HG03460 (cell line): Measurements from ENCODE around the gene PLCH1.

Experiments used
- ATAC-seq: cut with Tn5 transposase; IDR thresholded peaks from one replicate; pipeline ENCODE4 v1.9.1; 2021; ENCODE audit not compliant: unreplicated experiment

PLCH1 gene

GRCh38 chr3:155609586-155609985 lies 135.3 kb downstream of the PLCH1 start:
- ATAC-seq = no peak

- ATAC-seq = no peak
Measured at GRCh38 chr3:155608228-155608920, 136.5 kb downstream of the PLCH1 start.

DNA sequence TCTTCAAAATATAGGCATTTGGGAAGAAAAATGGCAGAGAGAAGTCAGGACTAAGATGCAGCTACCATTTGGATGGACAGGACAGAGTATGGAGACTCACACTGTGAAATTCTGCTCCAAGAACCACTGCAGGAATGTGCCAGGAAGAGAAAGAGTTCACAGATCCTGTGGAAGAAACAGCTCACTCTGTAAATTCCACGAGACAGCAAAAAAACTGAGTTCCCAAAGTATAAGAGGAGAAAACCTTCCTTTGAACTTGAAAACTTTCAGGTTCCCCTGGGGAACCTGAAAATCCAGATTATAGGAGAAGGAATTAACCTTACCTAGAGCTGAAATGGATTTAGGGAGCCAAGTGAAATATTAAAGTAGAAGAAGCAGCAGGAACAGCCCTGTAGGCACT lies 137.1 kb downstream of the PLCH1 start:
- no peak for ATAC-seq

DNA sequence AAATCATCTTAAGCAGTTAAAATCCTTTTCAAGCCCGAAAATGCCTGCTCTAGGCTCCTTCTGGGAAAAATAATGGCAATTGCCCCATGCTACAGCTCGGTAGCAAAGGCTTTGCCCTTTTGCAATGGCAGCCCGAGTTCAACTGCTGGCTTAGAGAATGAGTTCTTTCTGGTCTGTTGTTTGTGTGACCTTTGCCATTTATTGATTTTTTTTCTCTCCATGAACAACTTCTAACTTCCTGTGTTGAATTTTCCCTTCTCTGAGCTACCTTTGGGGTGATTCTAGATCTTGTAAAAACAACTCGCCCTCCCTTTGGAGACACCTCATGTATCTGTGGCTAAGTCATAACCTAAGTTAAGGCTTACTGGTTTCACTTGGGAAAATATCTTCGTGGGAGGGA lies 139.3 kb downstream of the PLCH1 start:
- ATAC-seq = no peak

GRCh38 chr3:155604967-155605366 lies 139.9 kb downstream of the PLCH1 start:
- no peak for ATAC-seq

- ATAC-seq = no peak
Measured at GRCh38 chr3:155604126-155604525, 140.7 kb downstream of the PLCH1 start.

DNA sequence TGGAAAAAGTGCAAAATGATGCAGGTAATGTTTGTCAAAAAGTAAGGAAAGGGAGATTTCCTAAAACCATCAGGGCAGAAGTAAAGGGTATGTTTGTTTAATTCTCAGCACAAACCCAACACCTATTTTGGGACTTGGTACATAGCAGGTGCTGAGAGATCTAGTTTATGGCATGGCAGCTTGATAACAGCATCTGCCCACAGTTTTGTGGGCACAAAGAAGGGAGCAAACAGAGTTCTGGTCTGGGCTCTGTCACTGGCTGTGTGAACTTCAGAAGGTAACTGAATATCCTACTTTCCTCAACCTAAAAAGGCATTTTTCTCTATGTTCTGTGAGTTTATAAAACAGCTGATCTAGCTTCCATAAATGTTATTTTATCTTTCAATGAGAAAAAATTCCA lies 141.6 kb downstream of the PLCH1 start:
- ATAC-seq = no peak

GRCh38 chr3:155602307-155602706 lies 142.6 kb downstream of the PLCH1 start:
- ATAC-seq = no peak

DNA sequence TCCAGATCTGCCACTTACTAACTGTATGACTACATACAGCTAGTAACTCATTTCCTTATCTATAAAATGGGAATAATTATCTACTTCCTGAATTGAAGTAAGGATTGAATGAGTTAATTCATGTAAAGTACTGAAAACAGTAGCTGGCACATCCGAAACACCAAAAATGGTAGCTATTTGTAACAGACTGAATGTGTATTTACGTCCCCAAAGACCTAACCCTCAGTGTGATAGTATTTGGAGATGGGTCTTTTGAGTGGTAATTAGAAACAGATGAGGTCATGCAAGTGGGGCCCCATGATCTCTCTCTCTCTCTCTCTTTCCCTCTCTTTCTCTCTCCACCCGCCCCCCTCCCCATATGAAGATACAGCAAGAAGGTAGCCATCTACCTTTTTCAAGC lies 146.2 kb downstream of the PLCH1 start:
- ATAC-seq = no peak

DNA sequence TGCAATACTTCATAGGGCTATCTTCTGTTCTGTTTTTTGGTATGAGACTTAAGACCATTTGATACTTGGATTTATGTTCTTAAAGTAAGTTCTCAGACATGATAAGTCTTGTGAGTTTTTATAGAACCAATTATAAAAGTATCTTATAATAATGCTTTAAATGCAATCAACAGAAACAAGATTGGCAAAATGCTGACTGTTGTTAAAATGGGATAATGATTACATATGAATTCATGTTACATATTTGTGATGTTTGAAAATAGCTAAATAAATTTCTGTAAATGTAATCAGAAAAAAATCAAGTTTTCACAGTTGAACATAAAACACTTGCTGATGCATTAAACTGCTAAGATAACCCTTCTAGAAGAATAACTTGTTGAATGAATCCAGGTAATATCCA lies 148.3 kb downstream of the PLCH1 start:
- no peak for ATAC-seq

GRCh38 chr3:155595371-155595770 lies 149.5 kb downstream of the PLCH1 start:
- no peak for ATAC-seq

GRCh38 chr3:155594526-155595187 lies 150.2 kb downstream of the PLCH1 start:
- ATAC-seq = no peak

DNA sequence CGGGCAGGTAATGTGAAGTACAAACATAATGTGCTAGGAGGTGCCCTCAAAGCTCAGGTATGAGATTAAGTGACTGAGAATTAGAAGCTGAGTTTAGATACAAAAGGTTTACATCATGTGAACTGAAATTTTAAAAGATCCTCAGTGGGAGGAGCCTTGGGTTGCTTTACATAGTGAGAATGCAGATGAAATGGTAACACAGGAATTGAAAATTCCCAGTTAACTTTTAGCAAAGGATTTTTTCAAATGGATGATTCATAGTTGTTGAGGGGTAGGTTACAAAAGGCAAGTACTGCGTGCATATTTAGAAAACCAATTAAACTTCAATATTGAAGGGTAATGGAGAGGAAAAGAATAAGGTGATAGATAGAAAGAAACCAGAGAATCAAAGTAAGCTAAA lies 157.3 kb downstream of the PLCH1 start:
- ATAC-seq = no peak

GRCh38 chr3:155585384-155585783 lies 159.5 kb downstream of the PLCH1 start:
- no peak for ATAC-seq

- no peak for ATAC-seq
Measured at GRCh38 chr3:155581579-155581978, 163.3 kb downstream of the PLCH1 start.

DNA sequence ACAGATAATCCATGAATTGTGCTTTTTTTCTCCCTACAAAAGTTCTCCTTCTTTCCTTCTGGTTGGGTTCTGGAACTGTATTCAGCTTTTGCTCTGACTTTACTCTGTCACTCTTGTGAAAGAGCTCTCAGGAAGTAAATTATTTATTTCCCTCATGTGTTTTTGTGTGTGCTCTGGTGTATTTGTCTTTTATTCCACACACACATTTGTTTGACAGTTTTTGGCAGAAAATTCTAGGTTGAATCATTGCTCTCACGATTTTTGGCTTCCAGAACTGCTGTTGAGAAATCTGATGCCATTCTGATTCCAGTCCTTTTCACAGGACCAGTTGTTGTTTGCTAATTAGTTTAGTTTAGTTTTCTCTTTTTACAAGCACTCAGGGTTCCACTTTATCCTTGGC lies 172.8 kb downstream of the PLCH1 start:
- ATAC-seq = no peak

- no peak for ATAC-seq
Measured at GRCh38 chr3:155568295-155568694, 176.6 kb downstream of the PLCH1 start.

DNA sequence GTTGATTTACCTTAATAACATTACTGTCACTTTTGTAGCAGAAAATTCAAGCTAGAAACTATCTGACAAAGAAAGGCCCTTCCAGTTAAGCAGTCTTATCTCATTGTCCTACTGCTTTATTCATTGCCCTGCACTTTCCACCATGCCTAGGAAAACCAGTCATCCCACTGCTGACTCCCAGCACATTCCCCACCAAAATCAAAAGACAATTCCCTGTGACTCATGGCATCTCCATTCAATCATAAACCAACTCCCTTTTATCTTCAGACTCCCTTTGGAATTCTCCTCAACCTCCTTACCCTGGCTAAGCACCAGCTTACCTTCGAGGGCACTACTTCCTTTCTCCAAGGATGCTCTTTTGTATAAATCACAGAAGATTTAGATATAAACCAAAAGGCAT lies 184.3 kb downstream of the PLCH1 start:
- ATAC-seq = no peak

- no peak for ATAC-seq
Measured at GRCh38 chr3:155560135-155560534, 184.7 kb downstream of the PLCH1 start.

DNA sequence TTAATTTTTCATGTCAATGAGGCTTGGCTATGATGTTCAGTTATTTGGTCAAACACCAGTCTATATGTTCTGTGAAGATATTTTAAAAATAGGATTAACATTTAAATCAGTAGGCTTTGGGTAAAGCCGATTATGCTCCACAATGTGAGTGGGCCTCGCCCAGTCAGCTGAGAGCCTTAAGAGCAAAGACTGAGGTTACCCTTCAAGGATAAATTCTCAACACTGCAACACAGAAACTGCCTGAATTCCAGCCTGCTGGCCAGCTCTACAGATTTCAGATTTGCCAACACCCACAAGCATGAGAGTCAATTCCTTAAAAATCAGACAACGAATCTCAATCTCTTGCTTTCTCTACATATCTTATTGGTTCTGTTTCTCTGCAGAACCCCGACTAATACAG lies 188.3 kb downstream of the PLCH1 start:
- ATAC-seq = no peak

DNA sequence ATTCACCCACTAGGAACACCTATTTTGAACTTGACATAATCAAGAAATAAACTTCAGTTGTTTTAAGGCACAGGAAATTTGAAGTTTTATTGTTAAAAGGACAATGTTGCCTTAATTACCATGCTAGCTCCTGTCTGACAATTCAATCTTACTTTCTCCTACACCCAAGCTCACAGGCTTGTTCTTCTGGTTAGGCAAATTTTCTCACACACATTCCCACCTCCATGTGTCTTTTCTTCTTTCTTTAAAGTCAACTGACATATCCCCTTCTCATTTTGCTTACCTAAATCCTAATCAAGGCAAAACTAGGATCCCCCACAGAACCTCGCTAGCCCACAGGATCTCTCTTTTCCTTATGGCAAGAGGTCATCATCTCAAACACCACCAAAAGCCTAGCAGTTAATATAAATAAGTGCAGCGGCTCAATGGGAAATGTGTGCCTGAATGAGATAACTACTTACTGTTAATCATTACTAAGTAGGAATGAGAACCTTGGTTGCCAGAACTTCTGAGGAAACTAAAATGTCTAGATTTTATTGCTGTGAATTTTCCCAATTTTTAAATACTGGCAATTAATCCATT lies 189.3 kb downstream of the PLCH1 start:
- ATAC-seq = peak; percentile 5

DNA sequence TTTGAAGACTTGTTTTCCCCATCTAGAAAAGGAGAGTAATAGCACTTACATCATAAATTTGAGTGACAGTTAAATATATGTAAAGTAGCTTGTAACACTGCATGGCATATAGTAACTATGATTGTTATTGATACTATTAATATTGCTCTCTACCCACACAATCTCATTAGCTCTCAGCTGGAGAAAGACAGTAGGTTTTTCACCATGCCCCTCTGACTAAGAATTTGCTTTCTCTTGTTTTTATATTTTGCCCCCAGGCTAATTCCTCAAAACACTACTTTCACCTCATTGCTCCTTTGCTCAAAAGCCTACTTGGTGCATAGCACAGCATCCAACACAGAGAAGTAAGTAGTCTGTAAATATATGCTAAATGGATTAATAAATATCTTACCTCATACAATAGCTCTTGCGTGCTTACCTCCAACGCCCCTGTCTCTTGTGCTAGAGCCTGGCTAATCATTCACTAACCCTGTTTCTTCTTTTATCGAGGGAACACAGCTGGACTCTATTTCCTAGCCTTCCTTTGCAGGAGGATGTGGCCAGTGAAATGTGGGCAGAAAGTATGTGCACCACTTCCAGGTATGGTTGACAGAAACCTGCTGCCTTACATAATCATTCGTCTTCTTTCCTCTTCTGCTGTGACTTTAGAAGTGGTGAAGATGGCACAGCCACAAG lies 190.0 kb downstream of the PLCH1 start:
- peak; percentile 81 for ATAC-seq
